IMR-90 (cell line): Measurements from ENCODE around the gene FER. TPM values are rescaled to one million over a fixed set of nuclear protein-coding genes. Genes with fewer than 3 reads are reported as not detected.

Experiments
- ATAC-seq: fragments of 200-7000 bp; cut with Tn5 transposase; 2 replicates; pipeline ENCODE4 v1.9.1; 2020; ENCODE audit warnings: low read depth, mild to moderate bottlenecking, moderate library complexity
- BruUV-seq: library from RNA; stranded (reverse); fragments of 400-500 nt; replicated peaks from 2 replicates; lab custom pipeline; 2021; lab: Mats Ljungman, UMichigan
- CTCF ChIA-PET: fragments of 300-600 bp; formaldehyde crosslinking; extraction: SDS; loops from one replicate; lab custom pipeline; 2021; ENCODE audit warnings: antibody characterized with exemption; lab: Yijun Ruan, JAX
- POLR2A ChIA-PET: fragments of 300-600 bp; sonication (Branson Sonifier 250); formaldehyde crosslinking; loops from one replicate; lab custom pipeline; 2022; ENCODE audit warnings: antibody characterized with exemption; ENCODE audit not compliant: unreplicated experiment; lab: Charles Lee
- DNase-seq: peaks from one replicate; pipeline ENCODE4 v3.0.0; 2013
- H2AFZ ChIP-seq: replicated peaks from 2 replicates; pipeline ENCODE3; 2013; ENCODE audit warnings: low read length, mild to moderate bottlenecking; ENCODE audit not compliant: poor library complexity
- H2AK5ac ChIP-seq: 2 replicates; pipeline ENCODE4 v1.6.1; 2013; ENCODE audit warnings: low read depth, low read length, inconsistent platforms
- H2AK9ac ChIP-seq: replicated peaks from 2 replicates; pipeline ENCODE3; 2013; ENCODE audit warnings: mild to moderate bottlenecking, low read depth, low read length, moderate library complexity; ENCODE audit not compliant: poor library complexity
- H2BK120ac ChIP-seq: 2 replicates; pipeline ENCODE4 v1.6.1; 2013; ENCODE audit warnings: low read depth, low read length, inconsistent platforms
- H2BK15ac ChIP-seq: 3 replicates; pipeline ENCODE4 v1.6.1; 2013; ENCODE audit warnings: low read depth, low read length, inconsistent platforms
- H2BK20ac ChIP-seq: 2 replicates; pipeline ENCODE4 v1.6.1; 2013; ENCODE audit warnings: low read depth, mild to moderate bottlenecking, inconsistent platforms, low read length, moderate library complexity
- H2BK5ac ChIP-seq: 2 replicates; pipeline ENCODE4 v1.6.1; 2013; ENCODE audit warnings: mild to moderate bottlenecking, low read depth, low read length, inconsistent platforms; ENCODE audit not compliant: poor library complexity, severe bottlenecking
- H3K14ac ChIP-seq: replicated peaks from 2 replicates; pipeline ENCODE4 v1.6.1; 2013; ENCODE audit warnings: low read depth, low read length, inconsistent platforms
- H3K18ac ChIP-seq: 2 replicates; pipeline ENCODE4 v1.6.1; 2013; ENCODE audit warnings: low read depth, low read length, control low read depth
- H3K23ac ChIP-seq: 2 replicates; pipeline ENCODE4 v1.6.1; 2013; ENCODE audit warnings: low read depth, low read length, inconsistent platforms
- H3K27ac ChIP-seq: 2 replicates; pipeline ENCODE4 v1.5.1; 2013; ENCODE audit warnings: mild to moderate bottlenecking, control low read depth, low read length; ENCODE audit not compliant: insufficient read depth
- H3K27me3 ChIP-seq: 2 replicates; pipeline ENCODE4 v1.6.1; 2013; ENCODE audit warnings: low read length; ENCODE audit not compliant: control insufficient read depth, insufficient read depth
- H3K36me3 ChIP-seq: 2 replicates; pipeline ENCODE4 v1.6.1; 2013; ENCODE audit warnings: low read length, mixed read lengths; ENCODE audit not compliant: control insufficient read depth, insufficient read depth
- H3K4ac ChIP-seq: 2 replicates; pipeline ENCODE4 v1.6.1; 2013; ENCODE audit warnings: low read depth, low read length, inconsistent platforms
- H3K4me1 ChIP-seq: 2 replicates; pipeline ENCODE4 v1.6.1; 2013; ENCODE audit warnings: low read length, mixed read lengths; ENCODE audit not compliant: control insufficient read depth, insufficient read depth
- H3K4me2 ChIP-seq: 2 replicates; pipeline ENCODE4 v1.6.1; 2013; ENCODE audit warnings: low read depth, mild to moderate bottlenecking, control low read depth, low read length, moderate library complexity
- H3K4me3 ChIP-seq: 2 replicates; pipeline ENCODE4 v1.5.1; 2013; ENCODE audit warnings: low read depth, mild to moderate bottlenecking, control low read depth, low read length, moderate library complexity; ENCODE audit not compliant: insufficient read depth
- H3K56ac ChIP-seq: 2 replicates; pipeline ENCODE4 v1.6.1; 2013; ENCODE audit warnings: low read length, inconsistent platforms; ENCODE audit not compliant: insufficient read depth; ENCODE audit errors: extremely low read depth
- H3K79me1 ChIP-seq, 2 experiments: 2 replicates each; pipeline ENCODE4 v1.6.1; 2013; ENCODE audit warnings: low read length in 2 of 2, inconsistent platforms in 1 of 2, low read depth in 1 of 2
- H3K9ac ChIP-seq: 2 replicates; pipeline ENCODE4 v1.6.1; 2013; ENCODE audit warnings: low read depth, low read length, control low read depth
- H3K9me1 ChIP-seq: 2 replicates; pipeline ENCODE4 v1.6.1; 2013; ENCODE audit warnings: low read length, inconsistent platforms; ENCODE audit not compliant: insufficient read depth
- H3K9me3 ChIP-seq: 2 replicates; pipeline ENCODE4 v1.6.1; 2013; ENCODE audit warnings: low read length; ENCODE audit not compliant: control insufficient read depth, insufficient read depth
- H4K20me1 ChIP-seq: 2 replicates; pipeline ENCODE4 v1.6.1; 2013; ENCODE audit warnings: low read length, inconsistent platforms; ENCODE audit not compliant: insufficient read depth
- H4K5ac ChIP-seq: 2 replicates; pipeline ENCODE4 v1.6.1; 2013; ENCODE audit warnings: mild to moderate bottlenecking, low read depth, low read length, control low read depth
- H4K8ac ChIP-seq, 2 experiments: 2 replicates each; pipeline ENCODE4 v1.6.1; 2013; ENCODE audit warnings: low read depth in 2 of 2, low read length in 2 of 2, control low read depth in 1 of 2, inconsistent platforms in 1 of 2
- H4K91ac ChIP-seq: 2 replicates; pipeline ENCODE4 v1.6.1; 2013; ENCODE audit warnings: low read depth, low read length, inconsistent platforms; ENCODE audit not compliant: insufficient read depth
- BHLHE40 ChIP-seq: fragments of 150-350 bp; IDR thresholded peaks from 2 replicates; pipeline ENCODE4 v1.6.1; 2016; ENCODE audit warnings: mild to moderate bottlenecking, low read depth, low read length
- CEBPB ChIP-seq: IDR thresholded peaks from 2 replicates; pipeline ENCODE4 v1.6.1; 2012; ENCODE audit warnings: low read depth, low read length, improper control_type of control experiment
- CHD1 ChIP-seq: IDR thresholded peaks from 2 replicates; pipeline ENCODE4 v1.6.1; 2012; ENCODE audit warnings: low read depth, low read length, improper control_type of control experiment
- ELK1 ChIP-seq: fragments of 150-350 bp; IDR thresholded peaks from 2 replicates; pipeline ENCODE4 v1.6.1; 2016; ENCODE audit warnings: low read depth, mild to moderate bottlenecking, low read length, moderate library complexity, borderline replicate concordance
- FOS ChIP-seq: fragments of 150-350 bp; IDR thresholded peaks from 2 replicates; pipeline ENCODE4 v1.6.1; 2016; ENCODE audit warnings: low read depth, low read length
- MAFK ChIP-seq: IDR thresholded peaks from 2 replicates; pipeline ENCODE4 v1.6.1; 2012; ENCODE audit warnings: low read depth, low read length, improper control_type of control experiment
- MAZ ChIP-seq: IDR thresholded peaks from 2 replicates; pipeline ENCODE4 v1.6.1; 2012; ENCODE audit warnings: low read depth, mild to moderate bottlenecking, low read length, improper control_type of control experiment, moderate library complexity, borderline replicate concordance
- MXI1 ChIP-seq: IDR thresholded peaks from 2 replicates; pipeline ENCODE4 v1.6.1; 2012; ENCODE audit warnings: low read depth, mild to moderate bottlenecking, low read length, moderate library complexity, borderline replicate concordance
- NFE2L2 ChIP-seq: fragments of 150-350 bp; IDR thresholded peaks from 2 replicates; pipeline ENCODE4 v1.6.1; 2016; ENCODE audit warnings: low read depth, mild to moderate bottlenecking, low read length
- POLR2A ChIP-seq: IDR thresholded peaks from 2 replicates; pipeline ENCODE4 v1.6.1; 2012; ENCODE audit warnings: mild to moderate bottlenecking, low read depth, low read length
- RAD21 ChIP-seq: IDR thresholded peaks from 2 replicates; pipeline ENCODE4 v1.6.1; 2012; ENCODE audit warnings: low read length, improper control_type of control experiment
- RCOR1 ChIP-seq: IDR thresholded peaks from 2 replicates; pipeline ENCODE4 v1.6.1; 2012; ENCODE audit warnings: mild to moderate bottlenecking, low read length, improper control_type of control experiment; ENCODE audit not compliant: insufficient replicate concordance
- RFX5 ChIP-seq: IDR thresholded peaks from 2 replicates; pipeline ENCODE4 v1.8.0; 2012; ENCODE audit warnings: low read depth, mild to moderate bottlenecking, low read length, moderate library complexity
- SMC3 ChIP-seq: fragments of 150-350 bp; IDR thresholded peaks from 2 replicates; pipeline ENCODE4 v1.6.1; 2016; ENCODE audit warnings: low read depth, mild to moderate bottlenecking, antibody characterized with exemption, low read length, moderate library complexity
- dilution Hi-C: fragments of 300-500 bp; cut with HindIII; formaldehyde crosslinking; loops from one replicate; pipeline ENCODE4 v1.14.3; 2018; ENCODE audit warnings: low sequenced_read_pairs; ENCODE audit not compliant: unreplicated experiment
- in situ Hi-C: fragments of 300-500 bp; cut with MboI; formaldehyde crosslinking; loops from 3 replicates; pipeline ENCODE4 v1.14.3; 2019; ENCODE audit warnings: low sequenced_read_pairs, inconsistent platforms, mixed read lengths
- intact Hi-C: fragments of 100-400 bp; cut with micrococcal nuclease; formaldehyde crosslinking; loops from 2 replicates; pipeline ENCODE4 v1.10.0; 2022
- polyA plus RNA-seq, 3 experiments: library from polyadenylated mRNA; depleted of rRNA; stranded (reverse); fragments of >200 nt; gene quantifications; 2 replicates each; pipeline ENCODE4 v1.2.3, GENCODE V29; 2012; ENCODE audit warnings: low replicate concordance in 1 of 3
- total RNA-seq: library from RNA; depleted of rRNA; stranded (reverse); fragments of >200 nt; gene quantifications from 2 replicates; pipeline ENCODE4 v1.2.3, GENCODE V29; 2012
- TF ChIP-seq, protein P1 (sequence below): fragments of 150-350 bp; IDR thresholded peaks from 2 replicates; pipeline ENCODE4 v1.6.1; 2017; ENCODE audit warnings: mild to moderate bottlenecking, antibody characterized with exemption, low read length, low read depth
- TF ChIP-seq, protein P2 (sequence below): conservative IDR thresholded peaks from 2 replicates; pipeline ENCODE4 v1.5.1; 2012; ENCODE audit warnings: mild to moderate bottlenecking, low read depth, low read length, improper control_type of control experiment

The FER gene
- total and polyA plus RNA-seq, 2 of the 4 experiments (the other 2 are of a cell fraction) = 3.5 to 32.4 TPM

DNA sequence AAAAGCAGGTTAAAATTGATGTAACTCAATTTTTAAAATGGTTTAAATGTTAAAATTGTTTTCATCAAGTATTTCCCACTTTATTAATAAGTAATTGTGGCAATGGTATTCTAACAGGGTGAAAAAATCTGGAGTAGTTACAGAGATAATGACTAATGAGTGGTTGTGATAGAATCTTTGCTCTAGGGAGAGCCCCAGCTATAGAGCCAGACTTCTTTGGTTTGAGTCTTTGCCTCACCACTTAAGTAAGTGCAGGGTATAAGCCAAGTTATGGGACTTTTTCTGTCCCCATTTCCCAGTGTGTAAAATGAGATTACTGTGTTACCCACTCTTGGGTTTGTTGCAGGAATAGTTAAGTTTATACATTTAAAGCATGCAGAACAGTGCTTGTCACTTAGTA lies 158.1 kb downstream of the FER start:
- H3K9ac ChIP-seq = no peak overlapping the region
- no peak overlapping the region for H3K27ac ChIP-seq
- H2BK15ac ChIP-seq = no peak overlapping the region
- H3K4me2 ChIP-seq = no peak overlapping the region
- no peak overlapping the region for H3K18ac ChIP-seq
- no peaks in the 10 kb centered on the region for H3K9me1 ChIP-seq
- no peak overlapping the region for H3K56ac ChIP-seq
- no peak for DNase-seq
- ChIA-PET CTCF (no interaction called here), POLR2A (no interaction called here)
- no peak overlapping the region for H3K4ac ChIP-seq
- BruUV-seq = no TSS peak
- TF ChIP-seq, protein P1, sequence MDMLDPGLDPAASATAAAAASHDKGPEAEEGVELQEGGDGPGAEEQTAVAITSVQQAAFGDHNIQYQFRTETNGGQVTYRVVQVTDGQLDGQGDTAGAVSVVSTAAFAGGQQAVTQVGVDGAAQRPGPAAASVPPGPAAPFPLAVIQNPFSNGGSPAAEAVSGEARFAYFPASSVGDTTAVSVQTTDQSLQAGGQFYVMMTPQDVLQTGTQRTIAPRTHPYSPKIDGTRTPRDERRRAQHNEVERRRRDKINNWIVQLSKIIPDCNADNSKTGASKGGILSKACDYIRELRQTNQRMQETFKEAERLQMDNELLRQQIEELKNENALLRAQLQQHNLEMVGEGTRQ = no peak
- TF ChIP-seq MXI1 (no peak), CHD1 (no peak), BHLHE40 (no peak), CEBPB (no peak), MAFK (no peak), RAD21 (no peak), MAZ (no peak), FOS (no peak), RCOR1 (no peak), RFX5 (no peak), ELK1 (no peak), SMC3 (no peak), NFE2L2 (no peak), POLR2A (no peak)
- TF ChIP-seq, protein P2, sequence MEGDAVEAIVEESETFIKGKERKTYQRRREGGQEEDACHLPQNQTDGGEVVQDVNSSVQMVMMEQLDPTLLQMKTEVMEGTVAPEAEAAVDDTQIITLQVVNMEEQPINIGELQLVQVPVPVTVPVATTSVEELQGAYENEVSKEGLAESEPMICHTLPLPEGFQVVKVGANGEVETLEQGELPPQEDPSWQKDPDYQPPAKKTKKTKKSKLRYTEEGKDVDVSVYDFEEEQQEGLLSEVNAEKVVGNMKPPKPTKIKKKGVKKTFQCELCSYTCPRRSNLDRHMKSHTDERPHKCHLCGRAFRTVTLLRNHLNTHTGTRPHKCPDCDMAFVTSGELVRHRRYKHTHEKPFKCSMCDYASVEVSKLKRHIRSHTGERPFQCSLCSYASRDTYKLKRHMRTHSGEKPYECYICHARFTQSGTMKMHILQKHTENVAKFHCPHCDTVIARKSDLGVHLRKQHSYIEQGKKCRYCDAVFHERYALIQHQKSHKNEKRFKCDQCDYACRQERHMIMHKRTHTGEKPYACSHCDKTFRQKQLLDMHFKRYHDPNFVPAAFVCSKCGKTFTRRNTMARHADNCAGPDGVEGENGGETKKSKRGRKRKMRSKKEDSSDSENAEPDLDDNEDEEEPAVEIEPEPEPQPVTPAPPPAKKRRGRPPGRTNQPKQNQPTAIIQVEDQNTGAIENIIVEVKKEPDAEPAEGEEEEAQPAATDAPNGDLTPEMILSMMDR = no peak
- H4K5ac ChIP-seq = no peak overlapping the region
- H2AFZ ChIP-seq = no peak overlapping the region
- H3K4me1 ChIP-seq = peaks cover 2% of the 10 kb centered on the region; the same call in 1 of the 2 replicates
- no peak overlapping the region for H2BK20ac ChIP-seq
- H3K36me3 ChIP-seq = no peaks in the 10 kb centered on the region
- H3K27me3 ChIP-seq = no peaks in the 10 kb centered on the region
- H4K91ac ChIP-seq = no peak overlapping the region
- no peak overlapping the region for H2AK5ac ChIP-seq
- no peaks in the 10 kb centered on the region for H3K9me3 ChIP-seq
- H2AK9ac ChIP-seq = no peak overlapping the region
- no peak for ATAC-seq
- in situ Hi-C loops (no loop called here), intact Hi-C loops (no loop called here), dilution Hi-C loops (no loop called here)
- H2BK120ac ChIP-seq = no peak overlapping the region
- no peak overlapping the region for H3K23ac ChIP-seq
- H4K20me1 ChIP-seq = no peaks in the 10 kb centered on the region
- H2BK5ac ChIP-seq = no peak overlapping the region
- H4K8ac ChIP-seq = no peak overlapping the region
- no peak overlapping the region for H3K14ac ChIP-seq
- H3K79me1 ChIP-seq = no peaks in the 10 kb centered on the region
- H3K4me3 ChIP-seq = no peak overlapping the region
